Erythroblast (primary cell): ENCODE measurements around the gene PTPRCAP.

Source experiments
- GATA1 ChIP-seq: IDR thresholded peaks from 2 replicates; pipeline ENCODE4 v1.6.1; 2011; ENCODE audit warnings: low read depth, mild to moderate bottlenecking, control low read depth, low read length, moderate library complexity
- POLR2A ChIP-seq: IDR thresholded peaks from 2 replicates; pipeline ENCODE4 v1.6.1; 2011; ENCODE audit warnings: mild to moderate bottlenecking, low read length

DNA sequence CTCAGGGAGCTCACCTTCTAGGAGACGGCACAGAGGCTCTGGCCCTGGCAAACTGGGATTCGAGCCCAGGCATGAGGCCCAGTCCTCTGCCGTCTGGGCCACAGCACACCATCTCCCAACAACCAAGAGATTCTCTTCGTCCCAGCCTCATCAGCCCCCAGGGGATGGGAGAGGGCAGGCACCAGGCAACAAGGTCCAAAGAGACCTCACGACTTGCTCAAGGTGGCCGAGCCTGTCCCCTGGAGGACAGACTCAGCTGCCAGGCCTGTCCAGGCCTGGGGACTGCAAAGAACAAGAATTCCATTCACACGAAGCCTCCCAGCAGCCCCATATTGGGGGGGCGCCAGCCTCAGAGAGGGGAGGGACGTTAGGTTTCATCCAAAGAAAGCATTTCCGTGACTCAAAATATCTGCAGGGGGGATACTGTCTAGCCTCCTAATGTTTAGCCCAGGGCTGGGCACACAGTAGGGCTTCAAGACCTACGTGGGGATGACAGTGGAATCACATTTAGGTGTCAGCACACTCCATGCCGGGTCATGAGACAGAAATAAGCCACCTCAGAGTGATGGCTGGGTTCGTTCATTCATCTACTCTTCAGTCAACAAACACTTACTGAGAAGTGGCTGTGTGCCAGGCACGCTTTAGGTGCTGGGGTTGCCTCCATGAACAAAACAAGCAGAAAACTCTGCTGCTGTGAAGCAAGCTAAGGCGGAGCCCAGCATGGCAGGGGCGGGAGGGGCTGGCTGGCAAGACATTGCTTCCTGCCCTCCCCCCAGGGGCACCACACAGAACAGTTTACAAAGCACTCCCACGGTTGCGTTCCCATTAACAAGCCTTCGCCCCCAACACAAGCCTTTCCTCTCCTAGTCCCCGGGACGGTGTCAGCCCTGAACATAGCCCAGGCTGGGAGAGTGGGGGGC lies 20.8 kb downstream of the PTPRCAP start:
- TF ChIP-seq POLR2A, result no peak
- TF ChIP-seq GATA1, result no peak
